Progenitor cell of endocrine pancreas (in vitro differentiated cells): ENCODE results near the gene NUMA1. TPM values are rescaled to one million over a fixed set of nuclear protein-coding genes. Genes with fewer than 3 reads are reported as not detected.
A peak's percentile ranks its signal among the peaks of the same experiment; 100 is the strongest.

Experiments used
- DNase-seq: peaks from one replicate; pipeline ENCODE4 v3.0.0; 2021; ENCODE audit warnings: low spot score; ENCODE audit not compliant: unreplicated experiment
- H3K27ac Mint-ChIP-seq: 2 replicates; pipeline ENCODE4 v1.8.0; 2021; ENCODE audit warnings: mild to moderate bottlenecking, moderate library complexity, mixed read lengths
- H3K27me3 Mint-ChIP-seq: 2 replicates; pipeline ENCODE4 v1.8.0; 2021; ENCODE audit warnings: mixed read lengths
- H3K36me3 Mint-ChIP-seq: 2 replicates; pipeline ENCODE4 v1.8.0; 2022; ENCODE audit warnings: mixed read lengths; ENCODE audit not compliant: insufficient read depth
- H3K4me1 Mint-ChIP-seq: 2 replicates; pipeline ENCODE4 v1.8.0; 2021; ENCODE audit warnings: low read depth, mixed read lengths
- H3K4me3 Mint-ChIP-seq: 2 replicates; pipeline ENCODE4 v1.8.0; 2021; ENCODE audit warnings: low read depth, mild to moderate bottlenecking, moderate library complexity, mixed read lengths
- H3K9me3 Mint-ChIP-seq: 2 replicates; pipeline ENCODE4 v1.8.0; 2021; ENCODE audit warnings: low read depth, mixed read lengths
- CTCF ChIP-seq: fragments of 200-600 bp; sonication (generic); IDR thresholded peaks from one replicate; pipeline ENCODE4 v1.5.0; 2021; ENCODE audit warnings: antibody characterized with exemption, mild to moderate bottlenecking; ENCODE audit not compliant: unreplicated experiment
- total RNA-seq: library from RNA; stranded (reverse); gene quantifications from 2 replicates; pipeline ENCODE4 v1.2.1, GENCODE V29; 2021

The NUMA1 gene
- total RNA-seq, 1 donor from 2014 or later: 255 TPM

GRCh38 chr11:72116019-72116755 lies 35.8 kb upstream of the NUMA1 start:
- H3K4me1 Mint-ChIP-seq: peaks cover 43% of the 10 kb centered on the region
- H3K9me3 Mint-ChIP-seq: no peaks in the 10 kb centered on the region
- no peaks in the 10 kb centered on the region for H3K36me3 Mint-ChIP-seq
- H3K4me3 Mint-ChIP-seq: no peak overlapping the region
- TF ChIP-seq CTCF: no peak
- H3K27me3 Mint-ChIP-seq: no peaks in the 10 kb centered on the region
- H3K27ac Mint-ChIP-seq: no peak overlapping the region
- DNase-seq: no peak

GRCh38 chr11:72114570-72114969 lies 34.2 kb upstream of the NUMA1 start:
- Mint-ChIP-seq H3K4me1 (peaks cover 45% of the 10 kb centered on the region), H3K27ac (no peak overlapping the region), H3K4me3 (no peak overlapping the region), H3K36me3 (peaks cover 5% of the 10 kb centered on the region), H3K9me3 (no peaks in the 10 kb centered on the region), H3K27me3 (no peaks in the 10 kb centered on the region)
- TF ChIP-seq CTCF: no peak
- no peak for DNase-seq

GRCh38 chr11:72112978-72113808 lies 32.9 kb upstream of the NUMA1 start:
- no peak for DNase-seq

GRCh38 chr11:72112143-72112977 lies 32.0 kb upstream of the NUMA1 start, which contains the start of gene ANAPC15:
ANAPC15 (minus strand) TSS chr11:72112695; CDS start chr11:72111276, 1,419 bp downstream.
- Mint-ChIP-seq H3K4me3 (peak within 1 kb of the TSS; percentile 99), H3K4me1 (peaks cover 25% of the 10 kb centered on the region), H3K36me3 (peaks cover 5% of the 10 kb centered on the region), H3K27me3 (no peaks in the 10 kb centered on the region), H3K9me3 (no peaks in the 10 kb centered on the region), H3K27ac (peak within 1 kb of the TSS; percentile 100)
- DNase-seq: peak; percentile 84
- TF ChIP-seq CTCF: no peak

More at GRCh38 chr11:72112978-72113808, 32.9 kb upstream of the NUMA1 start:
- Mint-ChIP-seq H3K27me3 (no peaks in the 10 kb centered on the region), H3K4me3 (peak overlapping the region; percentile 99), H3K36me3 (peaks cover 5% of the 10 kb centered on the region), H3K27ac (peak overlapping the region; percentile 100), H3K9me3 (no peaks in the 10 kb centered on the region), H3K4me1 (peaks cover 31% of the 10 kb centered on the region)
- TF ChIP-seq CTCF: no peak
